Measurements from ENCODE around the gene GSTM3. TPM values are rescaled to one million over a fixed set of nuclear protein-coding genes. Genes with fewer than 3 reads are reported as not detected.

GSTM3 gene
- total RNA-seq, 2 donors from 2014 or later = 5.5 to 10.3 TPM

- Mint-ChIP-seq H3K27ac (peak overlapping the region; percentile 26), H3K4me1 (peaks cover 7% of the 10 kb centered on the region), H3K4me3 (peak overlapping the region; percentile 70), H3K27me3 (ENCODE audit: insufficient read depth) (peaks cover 57% of the 10 kb centered on the region), H3K36me3 (ENCODE audit: low read depth) (peaks cover 20% of the 10 kb centered on the region), H3K9me3 (no peaks in the 10 kb centered on the region)
- Histone ChIP-seq H3K27ac (ENCODE audit: low read depth, low read length) (no peak overlapping the region), H3K36me3 (ENCODE audit: control insufficient read depth, insufficient read depth, low read length) (no peaks in the 10 kb centered on the region), H3K9me3 (ENCODE audit: control insufficient read depth, low read length) (no peaks in the 10 kb centered on the region), H3K27me3 (ENCODE audit: control insufficient read depth, insufficient read depth, low read length, poor library complexity, severe bottlenecking) (peaks cover 52% of the 10 kb centered on the region), H3K9ac (ENCODE audit: extremely low read depth, low read length, poor library complexity, severe bottlenecking) (no peak overlapping the region), H3K4me3 (ENCODE audit: low read length) (peak overlapping the region; percentile 84), H3K4me1 (ENCODE audit: control insufficient read depth, insufficient read depth, low read length) (no peaks in the 10 kb centered on the region)
- TF ChIP-seq CTCF (conservative IDR thresholded peaks at IDR 0.05) = no peak
- peak; percentile 89 for DNase-seq
- WGBS, 2 experiments (ENCODE audit: insufficient coverage in 1 of 2, insufficient read length in 1 of 2) = 3% methylated on average over 8 to 86 of the region's 86 CpGs
Observed at GRCh38 chr1:109739738-109740614, 862 bp downstream of the GSTM3 start.

DNA sequence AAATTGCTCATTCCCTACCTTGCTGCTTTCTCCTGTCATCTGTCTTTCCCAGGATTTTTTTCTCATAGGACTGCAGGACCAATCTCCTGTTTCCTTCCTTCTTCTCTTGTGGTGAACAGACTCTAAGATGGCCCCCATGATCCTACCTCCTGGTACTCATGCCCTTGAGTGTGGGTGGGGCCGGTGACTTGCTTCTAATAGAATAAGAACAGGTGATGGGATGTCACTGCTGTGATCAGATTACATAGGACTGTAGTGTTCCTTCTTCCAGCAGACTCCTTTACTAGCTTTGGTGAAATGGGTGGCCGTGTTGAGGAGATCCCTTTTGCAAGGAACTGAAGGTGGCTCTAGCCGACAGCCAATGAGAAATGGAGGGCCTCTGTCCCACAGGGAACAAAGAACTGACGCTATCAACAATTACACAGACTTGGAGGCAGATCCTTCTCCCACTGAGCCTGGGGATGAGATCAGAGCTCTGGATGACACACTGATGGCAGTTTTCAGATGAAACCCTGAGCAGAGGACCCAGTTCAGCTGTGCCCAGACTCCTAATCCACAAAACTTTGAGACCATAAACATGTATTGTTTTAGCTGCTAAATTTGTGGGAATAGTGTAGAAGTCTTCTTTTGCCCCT, 7.5 kb downstream of the GSTM3 start:
- no peak overlapping the region for H3K27ac Mint-ChIP-seq
- Histone ChIP-seq H3K4me1 (ENCODE audit: control insufficient read depth, insufficient read depth, low read length) (no peaks in the 10 kb centered on the region), H3K9ac (ENCODE audit: extremely low read depth, low read length, poor library complexity, severe bottlenecking) (no peak overlapping the region), H3K27me3 (ENCODE audit: control insufficient read depth, insufficient read depth, low read length, poor library complexity, severe bottlenecking) (peaks cover 15% of the 10 kb centered on the region), H3K36me3 (ENCODE audit: control insufficient read depth, insufficient read depth, low read length) (no peaks in the 10 kb centered on the region), H3K4me3 (ENCODE audit: low read length) (no peak overlapping the region), H3K27ac (ENCODE audit: low read depth, low read length) (no peak overlapping the region), H3K9me3 (ENCODE audit: control insufficient read depth, low read length) (peaks cover 6% of the 10 kb centered on the region)
- H3K9me3 Mint-ChIP-seq = peaks cover 10% of the 10 kb centered on the region
- 95 to 100% methylated on average over 3 to 4 of the region's 4 CpGs for WGBS, 2 experiments (ENCODE audit: insufficient coverage in 1 of 2, insufficient read length in 1 of 2)
- H3K4me1 Mint-ChIP-seq = peaks cover 4% of the 10 kb centered on the region
- TF ChIP-seq CTCF (conservative IDR thresholded peaks at IDR 0.05) = no peak
- H3K4me3 Mint-ChIP-seq = no peak overlapping the region
- H3K27me3 Mint-ChIP-seq (ENCODE audit: insufficient read depth) = peaks cover 22% of the 10 kb centered on the region
- no peak for DNase-seq
- peaks cover 20% of the 10 kb centered on the region for H3K36me3 Mint-ChIP-seq (ENCODE audit: low read depth)

GRCh38 chr1:109732390-109732881, 8.4 kb downstream of the GSTM3 start:
- Mint-ChIP-seq H3K4me3 (no peak overlapping the region), H3K9me3 (peaks cover 10% of the 10 kb centered on the region), H3K27me3 (ENCODE audit: insufficient read depth) (peaks cover 13% of the 10 kb centered on the region), H3K36me3 (ENCODE audit: low read depth) (peaks cover 13% of the 10 kb centered on the region), H3K27ac (no peak overlapping the region), H3K4me1 (peaks cover 4% of the 10 kb centered on the region)
- WGBS, 2 experiments (ENCODE audit: insufficient coverage in 1 of 2, insufficient read length in 1 of 2) = 83 to 96% methylated on average over 3 of the region's 3 CpGs
- H3K4me3 ChIP-seq (ENCODE audit: low read length) = no peak overlapping the region
- no peak for TF ChIP-seq CTCF (conservative IDR thresholded peaks at IDR 0.05)
- peaks cover 7% of the 10 kb centered on the region for H3K27me3 ChIP-seq (ENCODE audit: control insufficient read depth, insufficient read depth, low read length, poor library complexity, severe bottlenecking)
- peaks cover 9% of the 10 kb centered on the region for H3K9me3 ChIP-seq (ENCODE audit: control insufficient read depth, low read length)
- H3K9ac ChIP-seq (ENCODE audit: extremely low read depth, low read length, poor library complexity, severe bottlenecking) = no peak overlapping the region
- no peaks in the 10 kb centered on the region for H3K36me3 ChIP-seq (ENCODE audit: control insufficient read depth, insufficient read depth, low read length)
- H3K4me1 ChIP-seq (ENCODE audit: control insufficient read depth, insufficient read depth, low read length) = no peaks in the 10 kb centered on the region
- no peak for DNase-seq
- no peak overlapping the region for H3K27ac ChIP-seq (ENCODE audit: low read depth, low read length)
